ENCODE data around the gene AGGF1.
"Not testable (repeated sequence)": the region's sequence is repeated elsewhere in the genome, so short reads cannot be mapped to it uniquely, and the experiment has no call there.

The AGGF1 gene

GRCh38 chr5:77086368-77086688 lies 56.1 kb downstream of the AGGF1 start:
- DNase-seq (ENCODE audit: low read depth in 2 of 2, low spot score in 1 of 2), result no peak

GRCh38 chr5:77086689-77087483 lies 56.7 kb downstream of the AGGF1 start, which contains the start of gene ZBED3:
Gene ZBED3, minus strand, starts transcription at chr5:77087285. Its CDS starts 9,407 bp downstream, at chr5:77077878.
- peak; percentile 24 to 27 for DNase-seq (ENCODE audit: low read depth in 2 of 2, low spot score in 1 of 2)

GRCh38 chr5:77087484-77088261 lies 57.5 kb downstream of the AGGF1 start:
- no peak for DNase-seq (ENCODE audit: low read depth in 2 of 2, low spot score in 1 of 2)

GRCh38 chr5:77095189-77095588 lies 65.0 kb downstream of the AGGF1 start:
- DNase-seq (ENCODE audit: low read depth in 2 of 2, low spot score in 1 of 2), result no peak

- DNase-seq (ENCODE audit: low read depth in 2 of 2, low spot score in 1 of 2), result no peak
These were observed 71.1 kb downstream of the AGGF1 start for GRCh38 chr5:77101298-77101697.

GRCh38 chr5:77102549-77102948 lies 72.3 kb downstream of the AGGF1 start:
- no peak for DNase-seq (ENCODE audit: low read depth in 2 of 2, low spot score in 1 of 2)

GRCh38 chr5:77103457-77103856 lies 73.3 kb downstream of the AGGF1 start:
- DNase-seq (ENCODE audit: low read depth in 2 of 2, low spot score in 1 of 2), result no peak

- no peak for DNase-seq (ENCODE audit: low read depth in 2 of 2, low spot score in 1 of 2)
These were observed 74.6 kb downstream of the AGGF1 start for GRCh38 chr5:77104813-77105212.

- DNase-seq (ENCODE audit: low read depth in 2 of 2, low spot score in 1 of 2), result not testable (repeated sequence)
These were observed 76.8 kb downstream of the AGGF1 start for GRCh38 chr5:77107035-77107434.
